IMR-90 (cell line): ENCODE data around the gene SLC37A1. TPM values are rescaled to one million over a fixed set of nuclear protein-coding genes. Genes with fewer than 3 reads are reported as not detected.

ENCODE experiments used
- ATAC-seq: fragments of 200-7000 bp; cut with Tn5 transposase; 2 replicates; pipeline ENCODE4 v1.9.1; 2020; ENCODE audit warnings: low read depth, mild to moderate bottlenecking, moderate library complexity
- BruUV-seq: library from RNA; stranded (reverse); fragments of 400-500 nt; replicated peaks from 2 replicates; lab custom pipeline; 2021; lab: Mats Ljungman, UMichigan
- CTCF ChIA-PET: fragments of 300-600 bp; formaldehyde crosslinking; extraction: SDS; loops from one replicate; lab custom pipeline; 2021; ENCODE audit warnings: antibody characterized with exemption; lab: Yijun Ruan, JAX
- POLR2A ChIA-PET: fragments of 300-600 bp; sonication (Branson Sonifier 250); formaldehyde crosslinking; loops from one replicate; lab custom pipeline; 2022; ENCODE audit warnings: antibody characterized with exemption; ENCODE audit not compliant: unreplicated experiment; lab: Charles Lee
- DNase-seq: peaks from one replicate; pipeline ENCODE4 v3.0.0; 2013
- H2AFZ ChIP-seq: replicated peaks from 2 replicates; pipeline ENCODE3; 2013; ENCODE audit warnings: low read length, mild to moderate bottlenecking; ENCODE audit not compliant: poor library complexity
- H2AK5ac ChIP-seq: 2 replicates; pipeline ENCODE4 v1.6.1; 2013; ENCODE audit warnings: low read depth, low read length, inconsistent platforms
- H2AK9ac ChIP-seq: replicated peaks from 2 replicates; pipeline ENCODE3; 2013; ENCODE audit warnings: mild to moderate bottlenecking, low read depth, low read length, moderate library complexity; ENCODE audit not compliant: poor library complexity
- H2BK120ac ChIP-seq: 2 replicates; pipeline ENCODE4 v1.6.1; 2013; ENCODE audit warnings: low read depth, low read length, inconsistent platforms
- H2BK15ac ChIP-seq: 3 replicates; pipeline ENCODE4 v1.6.1; 2013; ENCODE audit warnings: low read depth, low read length, inconsistent platforms
- H2BK20ac ChIP-seq: 2 replicates; pipeline ENCODE4 v1.6.1; 2013; ENCODE audit warnings: low read depth, mild to moderate bottlenecking, inconsistent platforms, low read length, moderate library complexity
- H2BK5ac ChIP-seq: 2 replicates; pipeline ENCODE4 v1.6.1; 2013; ENCODE audit warnings: mild to moderate bottlenecking, low read depth, low read length, inconsistent platforms; ENCODE audit not compliant: poor library complexity, severe bottlenecking
- H3K14ac ChIP-seq: replicated peaks from 2 replicates; pipeline ENCODE4 v1.6.1; 2013; ENCODE audit warnings: low read depth, low read length, inconsistent platforms
- H3K18ac ChIP-seq: 2 replicates; pipeline ENCODE4 v1.6.1; 2013; ENCODE audit warnings: low read depth, low read length, control low read depth
- H3K23ac ChIP-seq: 2 replicates; pipeline ENCODE4 v1.6.1; 2013; ENCODE audit warnings: low read depth, low read length, inconsistent platforms
- H3K27ac ChIP-seq: 2 replicates; pipeline ENCODE4 v1.5.1; 2013; ENCODE audit warnings: mild to moderate bottlenecking, control low read depth, low read length; ENCODE audit not compliant: insufficient read depth
- H3K27me3 ChIP-seq: 2 replicates; pipeline ENCODE4 v1.6.1; 2013; ENCODE audit warnings: low read length; ENCODE audit not compliant: control insufficient read depth, insufficient read depth
- H3K36me3 ChIP-seq: 2 replicates; pipeline ENCODE4 v1.6.1; 2013; ENCODE audit warnings: low read length, mixed read lengths; ENCODE audit not compliant: control insufficient read depth, insufficient read depth
- H3K4ac ChIP-seq: 2 replicates; pipeline ENCODE4 v1.6.1; 2013; ENCODE audit warnings: low read depth, low read length, inconsistent platforms
- H3K4me1 ChIP-seq: 2 replicates; pipeline ENCODE4 v1.6.1; 2013; ENCODE audit warnings: low read length, mixed read lengths; ENCODE audit not compliant: control insufficient read depth, insufficient read depth
- H3K4me2 ChIP-seq: 2 replicates; pipeline ENCODE4 v1.6.1; 2013; ENCODE audit warnings: low read depth, mild to moderate bottlenecking, control low read depth, low read length, moderate library complexity
- H3K4me3 ChIP-seq: 2 replicates; pipeline ENCODE4 v1.5.1; 2013; ENCODE audit warnings: low read depth, mild to moderate bottlenecking, control low read depth, low read length, moderate library complexity; ENCODE audit not compliant: insufficient read depth
- H3K56ac ChIP-seq: 2 replicates; pipeline ENCODE4 v1.6.1; 2013; ENCODE audit warnings: low read length, inconsistent platforms; ENCODE audit not compliant: insufficient read depth; ENCODE audit errors: extremely low read depth
- H3K79me1 ChIP-seq, 2 experiments: 2 replicates each; pipeline ENCODE4 v1.6.1; 2013; ENCODE audit warnings: low read length in 2 of 2, inconsistent platforms in 1 of 2, low read depth in 1 of 2
- H3K9ac ChIP-seq: 2 replicates; pipeline ENCODE4 v1.6.1; 2013; ENCODE audit warnings: low read depth, low read length, control low read depth
- H3K9me1 ChIP-seq: 2 replicates; pipeline ENCODE4 v1.6.1; 2013; ENCODE audit warnings: low read length, inconsistent platforms; ENCODE audit not compliant: insufficient read depth
- H3K9me3 ChIP-seq: 2 replicates; pipeline ENCODE4 v1.6.1; 2013; ENCODE audit warnings: low read length; ENCODE audit not compliant: control insufficient read depth, insufficient read depth
- H4K20me1 ChIP-seq: 2 replicates; pipeline ENCODE4 v1.6.1; 2013; ENCODE audit warnings: low read length, inconsistent platforms; ENCODE audit not compliant: insufficient read depth
- H4K5ac ChIP-seq: 2 replicates; pipeline ENCODE4 v1.6.1; 2013; ENCODE audit warnings: mild to moderate bottlenecking, low read depth, low read length, control low read depth
- H4K8ac ChIP-seq, 2 experiments: 2 replicates each; pipeline ENCODE4 v1.6.1; 2013; ENCODE audit warnings: low read depth in 2 of 2, low read length in 2 of 2, control low read depth in 1 of 2, inconsistent platforms in 1 of 2
- H4K91ac ChIP-seq: 2 replicates; pipeline ENCODE4 v1.6.1; 2013; ENCODE audit warnings: low read depth, low read length, inconsistent platforms; ENCODE audit not compliant: insufficient read depth
- BHLHE40 ChIP-seq: fragments of 150-350 bp; IDR thresholded peaks from 2 replicates; pipeline ENCODE4 v1.6.1; 2016; ENCODE audit warnings: mild to moderate bottlenecking, low read depth, low read length
- CEBPB ChIP-seq: IDR thresholded peaks from 2 replicates; pipeline ENCODE4 v1.6.1; 2012; ENCODE audit warnings: low read depth, low read length, improper control_type of control experiment
- MAZ ChIP-seq: IDR thresholded peaks from 2 replicates; pipeline ENCODE4 v1.6.1; 2012; ENCODE audit warnings: low read depth, mild to moderate bottlenecking, low read length, improper control_type of control experiment, moderate library complexity, borderline replicate concordance
- POLR2A ChIP-seq: IDR thresholded peaks from 2 replicates; pipeline ENCODE4 v1.6.1; 2012; ENCODE audit warnings: mild to moderate bottlenecking, low read depth, low read length
- RCOR1 ChIP-seq: IDR thresholded peaks from 2 replicates; pipeline ENCODE4 v1.6.1; 2012; ENCODE audit warnings: mild to moderate bottlenecking, low read length, improper control_type of control experiment; ENCODE audit not compliant: insufficient replicate concordance
- RFX5 ChIP-seq: IDR thresholded peaks from 2 replicates; pipeline ENCODE4 v1.8.0; 2012; ENCODE audit warnings: low read depth, mild to moderate bottlenecking, low read length, moderate library complexity
- SMC3 ChIP-seq: fragments of 150-350 bp; IDR thresholded peaks from 2 replicates; pipeline ENCODE4 v1.6.1; 2016; ENCODE audit warnings: low read depth, mild to moderate bottlenecking, antibody characterized with exemption, low read length, moderate library complexity
- dilution Hi-C: fragments of 300-500 bp; cut with HindIII; formaldehyde crosslinking; loops from one replicate; pipeline ENCODE4 v1.14.3; 2018; ENCODE audit warnings: low sequenced_read_pairs; ENCODE audit not compliant: unreplicated experiment
- in situ Hi-C: fragments of 300-500 bp; cut with MboI; formaldehyde crosslinking; loops from 3 replicates; pipeline ENCODE4 v1.14.3; 2019; ENCODE audit warnings: low sequenced_read_pairs, inconsistent platforms, mixed read lengths
- intact Hi-C: fragments of 100-400 bp; cut with micrococcal nuclease; formaldehyde crosslinking; loops from 2 replicates; pipeline ENCODE4 v1.10.0; 2022
- polyA plus RNA-seq, 3 experiments: library from polyadenylated mRNA; depleted of rRNA; stranded (reverse); fragments of >200 nt; gene quantifications; 2 replicates each; pipeline ENCODE4 v1.2.3, GENCODE V29; 2012; ENCODE audit warnings: low replicate concordance in 1 of 3
- total RNA-seq: library from RNA; depleted of rRNA; stranded (reverse); fragments of >200 nt; gene quantifications from 2 replicates; pipeline ENCODE4 v1.2.3, GENCODE V29; 2012

Gene SLC37A1
- total and polyA plus RNA-seq, 2 of the 4 experiments (the other 2 are of a cell fraction), result 0.36 to 0.48 TPM

DNA sequence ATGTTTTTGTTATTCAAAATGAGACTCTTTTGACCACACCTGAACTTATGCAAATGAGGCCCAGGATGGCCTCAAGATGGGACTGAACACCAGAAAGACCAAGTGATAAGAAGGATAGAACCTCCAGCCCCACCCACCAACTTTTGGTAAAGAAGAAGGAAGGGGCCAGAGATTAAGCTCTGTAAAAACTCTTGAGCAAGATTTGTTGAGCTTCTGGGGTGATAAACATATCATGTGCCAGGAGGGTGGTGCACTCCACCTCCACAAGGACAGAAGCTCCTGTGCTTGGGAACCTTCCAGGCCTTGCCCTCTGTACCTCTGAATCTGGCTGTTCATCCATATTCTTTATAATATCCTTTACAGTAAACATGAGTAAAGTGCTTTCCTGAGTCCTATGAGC, 22.9 kb upstream of the SLC37A1 start:
- H3K4ac ChIP-seq, result no peak overlapping the region
- intact Hi-C loops, result no loop called here
- no peak overlapping the region for H2BK5ac ChIP-seq
- no peak overlapping the region for H4K8ac ChIP-seq
- no peaks in the 10 kb centered on the region for H3K79me1 ChIP-seq
- no peak overlapping the region for H3K4me2 ChIP-seq
- H3K18ac ChIP-seq, result no peak overlapping the region
- no peaks in the 10 kb centered on the region; the same call in 1 of the 2 replicates for H3K9me3 ChIP-seq
- no peak overlapping the region for H3K27ac ChIP-seq
- no peaks in the 10 kb centered on the region for H3K4me1 ChIP-seq
- H3K23ac ChIP-seq, result no peak overlapping the region
- TF ChIP-seq SMC3, result no peak
- no peak for TF ChIP-seq RFX5
- no peak for TF ChIP-seq POLR2A
- TF ChIP-seq CEBPB, result no peak
- no peak for TF ChIP-seq MAZ
- no peak for TF ChIP-seq BHLHE40
- no peak for TF ChIP-seq RCOR1
- dilution Hi-C loops, result no loop called here
- ATAC-seq (no peak), DNase-seq (no peak)
- in situ Hi-C loops, result no loop called here
- H3K56ac ChIP-seq, result no peak overlapping the region
- H4K5ac ChIP-seq, result no peak overlapping the region
- no peaks in the 10 kb centered on the region for H3K9me1 ChIP-seq
- no peak overlapping the region for H2BK15ac ChIP-seq
- H3K9ac ChIP-seq, result no peak overlapping the region
- no peak overlapping the region for H3K4me3 ChIP-seq
- no peak overlapping the region for H3K14ac ChIP-seq
- no peak overlapping the region for H2AFZ ChIP-seq
- H3K27me3 ChIP-seq, result peaks cover 18% of the 10 kb centered on the region; the same call in 1 of the 2 replicates
- H2BK120ac ChIP-seq, result no peak overlapping the region
- H3K36me3 ChIP-seq, result no peaks in the 10 kb centered on the region
- H2AK5ac ChIP-seq, result no peak overlapping the region
- no peaks in the 10 kb centered on the region for H4K20me1 ChIP-seq
- CTCF ChIA-PET, result no interaction called here
- H4K91ac ChIP-seq, result no peak overlapping the region
- H2AK9ac ChIP-seq, result no peak overlapping the region
- BruUV-seq, result no TSS peak
- POLR2A ChIA-PET, result no interaction called here
- H2BK20ac ChIP-seq, result no peak overlapping the region
